ENCODE measurements around the gene LRTM2.

LRTM2 gene

GRCh38 chr12:1819050-1819449 is 1.3 kb upstream of the LRTM2 start:
- TF ChIP-seq FOXP2 (optimal IDR thresholded peaks at IDR 0.05; ENCODE audit: borderline replicate concordance, extremely low read depth, extremely low read length, insufficient read depth) (no peak), POLR2AphosphoS5 (IDR thresholded peaks at IDR 0.05; ENCODE audit: low read depth, low read length) (no peak), TAF1 (IDR thresholded peaks at IDR 0.05; ENCODE audit: borderline replicate concordance, insufficient read depth, low read length) (no peak), SIN3A (IDR thresholded peaks at IDR 0.05; ENCODE audit: borderline replicate concordance, insufficient read depth, low read length) (no peak)
- TF ChIP-seq, protein P1, sequence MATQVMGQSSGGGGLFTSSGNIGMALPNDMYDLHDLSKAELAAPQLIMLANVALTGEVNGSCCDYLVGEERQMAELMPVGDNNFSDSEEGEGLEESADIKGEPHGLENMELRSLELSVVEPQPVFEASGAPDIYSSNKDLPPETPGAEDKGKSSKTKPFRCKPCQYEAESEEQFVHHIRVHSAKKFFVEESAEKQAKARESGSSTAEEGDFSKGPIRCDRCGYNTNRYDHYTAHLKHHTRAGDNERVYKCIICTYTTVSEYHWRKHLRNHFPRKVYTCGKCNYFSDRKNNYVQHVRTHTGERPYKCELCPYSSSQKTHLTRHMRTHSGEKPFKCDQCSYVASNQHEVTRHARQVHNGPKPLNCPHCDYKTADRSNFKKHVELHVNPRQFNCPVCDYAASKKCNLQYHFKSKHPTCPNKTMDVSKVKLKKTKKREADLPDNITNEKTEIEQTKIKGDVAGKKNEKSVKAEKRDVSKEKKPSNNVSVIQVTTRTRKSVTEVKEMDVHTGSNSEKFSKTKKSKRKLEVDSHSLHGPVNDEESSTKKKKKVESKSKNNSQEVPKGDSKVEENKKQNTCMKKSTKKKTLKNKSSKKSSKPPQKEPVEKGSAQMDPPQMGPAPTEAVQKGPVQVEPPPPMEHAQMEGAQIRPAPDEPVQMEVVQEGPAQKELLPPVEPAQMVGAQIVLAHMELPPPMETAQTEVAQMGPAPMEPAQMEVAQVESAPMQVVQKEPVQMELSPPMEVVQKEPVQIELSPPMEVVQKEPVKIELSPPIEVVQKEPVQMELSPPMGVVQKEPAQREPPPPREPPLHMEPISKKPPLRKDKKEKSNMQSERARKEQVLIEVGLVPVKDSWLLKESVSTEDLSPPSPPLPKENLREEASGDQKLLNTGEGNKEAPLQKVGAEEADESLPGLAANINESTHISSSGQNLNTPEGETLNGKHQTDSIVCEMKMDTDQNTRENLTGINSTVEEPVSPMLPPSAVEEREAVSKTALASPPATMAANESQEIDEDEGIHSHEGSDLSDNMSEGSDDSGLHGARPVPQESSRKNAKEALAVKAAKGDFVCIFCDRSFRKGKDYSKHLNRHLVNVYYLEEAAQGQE (IDR thresholded peaks at IDR 0.05; ENCODE audit: insufficient read depth in 1 of 2, low read depth in 2 of 2, low read length in 2 of 2): no peak

GRCh38 chr12:1819571-1819970 is 794 bp upstream of the LRTM2 start:
- TF ChIP-seq, protein P1 (IDR thresholded peaks at IDR 0.05; ENCODE audit: insufficient read depth in 1 of 2, low read depth in 2 of 2, low read length in 2 of 2): no peak
- no peak for TF ChIP-seq SIN3A (IDR thresholded peaks at IDR 0.05; ENCODE audit: borderline replicate concordance, insufficient read depth, low read length)
- TF ChIP-seq FOXP2 (optimal IDR thresholded peaks at IDR 0.05; ENCODE audit: borderline replicate concordance, extremely low read depth, extremely low read length, insufficient read depth): no peak
- TF ChIP-seq TAF1 (IDR thresholded peaks at IDR 0.05; ENCODE audit: borderline replicate concordance, insufficient read depth, low read length): no peak
- no peak for TF ChIP-seq POLR2AphosphoS5 (IDR thresholded peaks at IDR 0.05; ENCODE audit: low read depth, low read length)

- no peak for TF ChIP-seq FOXP2 (optimal IDR thresholded peaks at IDR 0.05; ENCODE audit: borderline replicate concordance, extremely low read depth, extremely low read length, insufficient read depth)
- no peak for TF ChIP-seq TAF1 (IDR thresholded peaks at IDR 0.05; ENCODE audit: borderline replicate concordance, insufficient read depth, low read length)
- TF ChIP-seq POLR2AphosphoS5 (IDR thresholded peaks at IDR 0.05; ENCODE audit: low read depth, low read length): no peak
- TF ChIP-seq, protein P1 (IDR thresholded peaks at IDR 0.05; ENCODE audit: insufficient read depth in 1 of 2, low read depth in 2 of 2, low read length in 2 of 2): no peak
- TF ChIP-seq SIN3A (IDR thresholded peaks at IDR 0.05; ENCODE audit: borderline replicate concordance, insufficient read depth, low read length): no peak
Measured at GRCh38 chr12:1820896-1821291, 529 bp downstream of the LRTM2 start.

DNA sequence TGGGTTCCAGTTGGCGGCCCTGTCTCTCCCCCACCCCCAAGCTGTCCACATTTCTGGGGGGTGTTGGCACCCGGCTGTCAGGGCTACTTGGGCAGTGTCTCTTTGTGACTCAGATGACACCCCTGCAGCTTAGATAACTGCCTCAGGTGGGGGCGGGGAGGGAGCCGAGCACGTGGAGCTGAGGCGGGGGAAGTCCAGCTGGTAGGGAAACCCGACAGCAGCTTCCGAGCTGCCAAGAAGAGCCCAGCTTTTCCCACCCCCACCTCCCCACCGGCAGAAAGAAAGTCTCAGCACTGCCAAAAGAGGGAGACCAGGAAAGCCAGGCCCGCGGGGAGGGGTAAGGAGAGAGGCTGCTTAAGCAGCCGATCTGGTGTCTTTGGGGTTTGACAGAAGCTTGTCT is 1.4 kb downstream of the LRTM2 start:
- TF ChIP-seq FOXP2 (optimal IDR thresholded peaks at IDR 0.05; ENCODE audit: borderline replicate concordance, extremely low read depth, extremely low read length, insufficient read depth) (no peak), TAF1 (IDR thresholded peaks at IDR 0.05; ENCODE audit: borderline replicate concordance, insufficient read depth, low read length) (no peak), SIN3A (IDR thresholded peaks at IDR 0.05; ENCODE audit: borderline replicate concordance, insufficient read depth, low read length) (no peak)
- TF ChIP-seq, protein P1 (IDR thresholded peaks at IDR 0.05; ENCODE audit: insufficient read depth in 1 of 2, low read depth in 2 of 2, low read length in 2 of 2): no peak

DNA sequence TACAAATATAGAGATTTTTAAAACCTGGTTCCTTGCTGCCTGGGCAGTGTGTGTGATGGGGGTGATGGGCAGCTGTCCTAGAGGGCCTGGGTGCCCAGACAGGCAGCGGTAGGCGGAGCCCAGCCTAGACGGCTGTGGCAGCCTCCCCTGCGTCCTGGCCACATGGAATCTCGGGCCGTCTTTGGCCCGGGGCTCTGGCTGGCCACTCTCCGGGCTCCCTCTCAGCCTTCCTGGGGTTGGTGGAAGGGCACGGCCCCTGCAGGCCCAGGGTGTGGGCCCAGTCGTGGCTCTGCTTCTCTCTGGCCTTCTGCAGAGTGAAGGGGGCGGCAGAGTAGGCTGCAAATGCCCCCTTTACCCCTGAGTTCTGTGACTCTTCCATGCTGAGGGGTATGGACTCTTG is 2.3 kb downstream of the LRTM2 start:
- TF ChIP-seq, protein P1 (IDR thresholded peaks at IDR 0.05; ENCODE audit: insufficient read depth in 1 of 2, low read depth in 2 of 2, low read length in 2 of 2): no peak
- TF ChIP-seq TAF1 (IDR thresholded peaks at IDR 0.05; ENCODE audit: borderline replicate concordance, insufficient read depth, low read length) (no peak), POLR2AphosphoS5 (IDR thresholded peaks at IDR 0.05; ENCODE audit: low read depth, low read length) (no peak), FOXP2 (optimal IDR thresholded peaks at IDR 0.05; ENCODE audit: borderline replicate concordance, extremely low read depth, extremely low read length, insufficient read depth) (no peak), SIN3A (IDR thresholded peaks at IDR 0.05; ENCODE audit: borderline replicate concordance, insufficient read depth, low read length) (no peak)

All from PFSK-1 (cell line).